ENCODE data around the gene FNDC3A. TPM values are rescaled to one million over a fixed set of nuclear protein-coding genes. Genes with fewer than 3 reads are reported as not detected.

The FNDC3A gene
- total RNA-seq, 2 donors from 2014 or later, result 38.9 to 58.2 TPM

DNA sequence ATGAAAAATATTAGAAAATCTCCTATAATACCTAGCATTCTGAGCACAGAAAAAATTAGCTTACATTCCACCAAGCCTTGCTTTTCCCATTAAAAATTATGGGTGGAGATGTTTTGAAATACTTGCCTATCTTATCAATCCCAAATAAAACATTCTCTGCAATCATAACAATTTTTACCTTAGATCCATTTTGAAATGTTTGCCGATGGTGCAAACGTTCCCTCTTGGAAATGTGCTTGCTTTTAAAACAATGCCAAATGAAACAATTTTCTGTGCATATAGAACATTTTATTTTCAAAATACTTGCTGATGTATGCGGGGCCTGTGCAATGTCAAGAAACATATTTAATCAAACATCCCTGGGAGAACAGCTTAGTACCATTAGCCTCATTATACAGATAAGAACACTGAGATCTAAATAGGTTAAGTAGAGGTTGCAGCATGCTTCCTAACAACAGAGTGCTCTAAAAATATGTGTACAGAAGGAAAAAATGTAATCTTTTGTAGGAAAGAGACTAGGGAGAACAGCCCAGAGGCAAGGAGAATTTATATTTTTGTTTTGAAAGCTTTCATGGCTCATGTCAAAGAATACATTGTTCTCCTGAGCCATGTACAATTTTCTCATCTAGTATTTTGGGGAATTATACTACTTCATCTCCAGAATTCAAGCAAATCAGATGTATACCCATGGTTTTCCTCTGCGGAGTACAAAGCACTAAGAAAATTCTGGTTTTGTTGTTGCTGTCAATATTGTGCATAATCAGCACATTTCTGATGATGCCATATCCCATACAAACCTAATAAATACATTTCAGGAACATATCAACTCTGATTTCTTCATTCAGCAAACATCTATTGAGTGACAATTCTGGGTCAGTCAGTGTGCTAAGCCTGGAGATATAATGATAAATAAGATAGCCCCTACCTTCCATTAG is 25.9 kb upstream of the FNDC3A start:
- Histone ChIP-seq H3K27ac (no peak overlapping the region), H3K4me1 (replicated peaks) (no peaks in the 10 kb centered on the region), H3K36me3 (no peaks in the 10 kb centered on the region), H3K9me3 (no peaks in the 10 kb centered on the region), H3K4me3 (no peak overlapping the region), H3K27me3 (replicated peaks; ENCODE audit: insufficient read depth) (no peaks in the 10 kb centered on the region)
- 63% methylated on average over 4 of the region's 4 CpGs for WGBS
- intact Hi-C loops (cut with DNase I), result no loop called here
- TF ChIP-seq, protein P1, sequence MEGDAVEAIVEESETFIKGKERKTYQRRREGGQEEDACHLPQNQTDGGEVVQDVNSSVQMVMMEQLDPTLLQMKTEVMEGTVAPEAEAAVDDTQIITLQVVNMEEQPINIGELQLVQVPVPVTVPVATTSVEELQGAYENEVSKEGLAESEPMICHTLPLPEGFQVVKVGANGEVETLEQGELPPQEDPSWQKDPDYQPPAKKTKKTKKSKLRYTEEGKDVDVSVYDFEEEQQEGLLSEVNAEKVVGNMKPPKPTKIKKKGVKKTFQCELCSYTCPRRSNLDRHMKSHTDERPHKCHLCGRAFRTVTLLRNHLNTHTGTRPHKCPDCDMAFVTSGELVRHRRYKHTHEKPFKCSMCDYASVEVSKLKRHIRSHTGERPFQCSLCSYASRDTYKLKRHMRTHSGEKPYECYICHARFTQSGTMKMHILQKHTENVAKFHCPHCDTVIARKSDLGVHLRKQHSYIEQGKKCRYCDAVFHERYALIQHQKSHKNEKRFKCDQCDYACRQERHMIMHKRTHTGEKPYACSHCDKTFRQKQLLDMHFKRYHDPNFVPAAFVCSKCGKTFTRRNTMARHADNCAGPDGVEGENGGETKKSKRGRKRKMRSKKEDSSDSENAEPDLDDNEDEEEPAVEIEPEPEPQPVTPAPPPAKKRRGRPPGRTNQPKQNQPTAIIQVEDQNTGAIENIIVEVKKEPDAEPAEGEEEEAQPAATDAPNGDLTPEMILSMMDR (IDR thresholded peaks at IDR 0.05), result no peak
- TF ChIP-seq POLR2AphosphoS5 (IDR thresholded peaks at IDR 0.05) (no peak), POLR2A (IDR thresholded peaks at IDR 0.05) (no peak)
- DNase-seq (ENCODE audit: low spot score), result no peak

- Histone ChIP-seq H3K4me3 (no peak overlapping the region), H3K36me3 (no peaks in the 10 kb centered on the region), H3K9me3 (no peaks in the 10 kb centered on the region), H3K4me1 (replicated peaks) (no peaks in the 10 kb centered on the region), H3K27me3 (replicated peaks; ENCODE audit: insufficient read depth) (no peaks in the 10 kb centered on the region), H3K27ac (no peak overlapping the region)
- WGBS, result 63% methylated on average over 1 of the region's 1 CpG
- TF ChIP-seq POLR2A (IDR thresholded peaks at IDR 0.05) (no peak), POLR2AphosphoS5 (IDR thresholded peaks at IDR 0.05) (no peak)
- TF ChIP-seq, protein P1 (IDR thresholded peaks at IDR 0.05), result no peak
- no peak for DNase-seq (ENCODE audit: low spot score)
- intact Hi-C loops (cut with DNase I), result no loop called here
Measured at GRCh38 chr13:48950501-48950875, 25.2 kb upstream of the FNDC3A start.

DNA sequence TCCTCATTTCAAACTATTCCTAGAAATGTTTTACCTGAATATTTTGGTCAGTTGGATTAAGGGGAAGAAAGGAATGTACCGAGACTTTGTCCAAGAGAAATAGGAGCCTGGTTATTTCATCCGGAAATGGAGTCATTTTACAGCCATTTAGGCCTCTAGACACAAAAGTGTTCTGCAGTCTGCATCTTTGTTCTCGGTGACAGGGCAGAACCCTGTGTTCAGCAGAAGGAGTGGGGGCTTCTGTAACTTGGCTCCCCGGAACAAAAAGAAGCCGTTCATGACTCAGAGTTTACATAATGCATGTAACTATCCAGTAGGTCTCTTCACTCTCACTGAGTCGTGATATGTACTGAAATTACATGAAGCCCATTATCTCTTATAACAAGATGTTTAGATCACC is 21.6 kb upstream of the FNDC3A start:
- WGBS, result 16% methylated on average over 6 of the region's 6 CpGs
- no peak for DNase-seq (ENCODE audit: low spot score)
- Histone ChIP-seq H3K9me3 (no peaks in the 10 kb centered on the region), H3K27ac (no peak overlapping the region), H3K4me1 (replicated peaks) (no peaks in the 10 kb centered on the region), H3K4me3 (no peak overlapping the region), H3K36me3 (no peaks in the 10 kb centered on the region), H3K27me3 (replicated peaks; ENCODE audit: insufficient read depth) (no peaks in the 10 kb centered on the region)
- TF ChIP-seq, protein P1 (IDR thresholded peaks at IDR 0.05), result no peak
- TF ChIP-seq POLR2A (IDR thresholded peaks at IDR 0.05), result no peak
- peak; percentile 16 for TF ChIP-seq POLR2AphosphoS5 (IDR thresholded peaks at IDR 0.05)
- intact Hi-C loops (cut with DNase I), result no loop called here

DNA sequence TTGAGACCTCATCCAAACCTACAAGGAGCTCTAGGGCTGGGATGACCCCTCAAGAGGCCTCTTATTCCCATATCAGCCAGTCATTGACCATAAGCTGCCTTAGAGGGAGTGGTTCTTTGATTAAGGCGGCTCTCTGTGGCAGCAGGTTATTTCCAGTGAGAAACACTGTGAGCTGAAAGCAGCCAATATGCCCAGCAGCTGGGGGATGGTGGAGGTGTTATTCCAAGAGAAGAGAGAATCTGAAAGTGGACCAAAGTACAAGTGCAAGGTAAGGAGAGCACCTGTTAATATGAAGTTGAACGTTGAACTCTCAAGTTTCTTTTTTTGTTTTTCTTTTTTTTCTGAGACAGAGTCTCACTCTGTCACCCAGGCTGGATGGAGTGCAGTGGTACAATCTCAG is 20.2 kb upstream of the FNDC3A start:
- H3K9me3 ChIP-seq, result no peaks in the 10 kb centered on the region

More for the DNA sequence above, 20.2 kb upstream of the FNDC3A start:
- Histone ChIP-seq H3K27me3 (replicated peaks; ENCODE audit: insufficient read depth) (no peaks in the 10 kb centered on the region), H3K27ac (no peak overlapping the region), H3K4me3 (no peak overlapping the region), H3K4me1 (replicated peaks) (no peaks in the 10 kb centered on the region), H3K36me3 (no peaks in the 10 kb centered on the region)
- 93% methylated on average over 2 of the region's 2 CpGs for WGBS
- intact Hi-C loops (cut with DNase I), result no loop called here
- no peak for TF ChIP-seq POLR2AphosphoS5 (IDR thresholded peaks at IDR 0.05)
- TF ChIP-seq, protein P1 (IDR thresholded peaks at IDR 0.05), result no peak
- no peak for DNase-seq (ENCODE audit: low spot score)

All from prostate gland (tissue), 2 donors.